Neural cell (in vitro differentiated cells): Measurements from ENCODE around the gene MPZL1. TPM values are rescaled to one million over a fixed set of nuclear protein-coding genes. Genes with fewer than 3 reads are reported as not detected.
A peak's percentile ranks its signal among the peaks of the same experiment; 100 is the strongest.

ENCODE experiments used
- H2AFZ ChIP-seq: fragments of 200-600, 300-800 bp; sonication (generic), shearing (Covaris generic); 2 replicates; pipeline ENCODE4 v1.6.0; 2014; ENCODE audit warnings: low read depth, mild to moderate bottlenecking, antibody characterized with exemption, low read length, moderate library complexity
- H3F3A ChIP-seq: fragments of 200-600 bp; shearing (Covaris generic); 2 replicates; pipeline ENCODE4 v1.6.1; 2016; ENCODE audit warnings: mild to moderate bottlenecking, moderate library complexity, mixed read lengths, antibody characterized with exemption, low read length; ENCODE audit not compliant: insufficient read depth, poor library complexity, severe bottlenecking
- H3K27ac ChIP-seq: fragments of 200-600, 300-800 bp; sonication (generic), shearing (Covaris generic); 2 replicates; pipeline ENCODE4 v1.5.1; 2014; ENCODE audit warnings: mild to moderate bottlenecking, low read length, moderate library complexity
- H3K27me3 ChIP-seq: fragments of 300-800, 200-600 bp; sonication (generic), shearing (Covaris generic); 2 replicates; pipeline ENCODE4 v1.6.0; 2014; ENCODE audit warnings: mild to moderate bottlenecking, low read depth, low read length, moderate library complexity; ENCODE audit not compliant: insufficient read depth
- H3K36me3 ChIP-seq: fragments of 300-800, 200-600 bp; sonication (generic), shearing (Covaris generic); 2 replicates; pipeline ENCODE4 v1.5.1; 2014; ENCODE audit warnings: mild to moderate bottlenecking, antibody characterized with exemption, low read length, moderate library complexity; ENCODE audit not compliant: insufficient read depth
- H3K4me2 ChIP-seq: fragments of 300-800, 200-600 bp; sonication (generic), shearing (Covaris generic); 2 replicates; pipeline ENCODE4 v1.6.0; 2014; ENCODE audit warnings: mild to moderate bottlenecking, low read length
- H3K4me3 ChIP-seq: fragments of 300-800, 200-600 bp; sonication (generic), shearing (Covaris generic); 2 replicates; pipeline ENCODE4 v1.5.1; 2014; ENCODE audit warnings: mild to moderate bottlenecking, low read length, moderate library complexity
- H3K79me2 ChIP-seq: fragments of 200-600 bp; shearing (Covaris generic); replicated peaks from 2 replicates; pipeline ENCODE4 v1.6.0; 2014; ENCODE audit warnings: mild to moderate bottlenecking, low read length, moderate library complexity; ENCODE audit not compliant: insufficient read depth
- H3K9ac ChIP-seq: fragments of 300-800, 200-600 bp; sonication (generic), shearing (Covaris generic); 2 replicates; pipeline ENCODE4 v1.6.1; 2016; ENCODE audit warnings: mild to moderate bottlenecking, low read length, mixed read lengths
- H3K9me2 ChIP-seq: fragments of 200-600 bp; shearing (Covaris generic); 2 replicates; pipeline ENCODE4 v1.6.1; 2016; ENCODE audit warnings: mild to moderate bottlenecking, low read length, mixed read lengths; ENCODE audit not compliant: insufficient read depth
- H3K9me3 ChIP-seq: fragments of 200-600, 300-800 bp; sonication (generic), shearing (Covaris generic); 2 replicates; pipeline ENCODE4 v1.6.1; 2016; ENCODE audit warnings: mild to moderate bottlenecking, mixed run types, low read length, moderate library complexity, mixed read lengths
- H4K20me1 ChIP-seq: fragments of 200-600 bp; shearing (Covaris generic); 2 replicates; pipeline ENCODE4 v1.6.1; 2016; ENCODE audit warnings: mild to moderate bottlenecking, mixed run types; ENCODE audit not compliant: insufficient read depth
- EP300 ChIP-seq: fragments of 450-650 bp; conservative IDR thresholded peaks from 2 replicates; pipeline ENCODE4 v1.6.1; 2014; ENCODE audit warnings: antibody characterized with exemption, mild to moderate bottlenecking, moderate library complexity; ENCODE audit not compliant: poor library complexity, severe bottlenecking
- EZH2 ChIP-seq: fragments of 200-600, 300-800 bp; shearing (Covaris generic), sonication (generic); IDR thresholded peaks from 2 replicates; pipeline ENCODE4 v1.6.1; 2014; ENCODE audit warnings: antibody characterized with exemption, low read length, borderline replicate concordance, mild to moderate bottlenecking; ENCODE audit not compliant: insufficient read depth, poor library complexity, severe bottlenecking
- MXI1 ChIP-seq: fragments of 450-650 bp; conservative IDR thresholded peaks from 2 replicates; pipeline ENCODE4 v1.6.1; 2014; ENCODE audit warnings: antibody characterized with exemption, mild to moderate bottlenecking; ENCODE audit not compliant: poor library complexity, severe bottlenecking
- POLR2AphosphoS5 ChIP-seq: IDR thresholded peaks from 2 replicates; pipeline ENCODE4 v1.6.1; 2012
- RAD21 ChIP-seq: fragments of 450-650 bp; conservative IDR thresholded peaks from 2 replicates; pipeline ENCODE4 v1.6.1; 2014; ENCODE audit warnings: antibody characterized with exemption, mild to moderate bottlenecking, moderate library complexity
- SMC3 ChIP-seq: fragments of 450-650 bp; conservative IDR thresholded peaks from 2 replicates; pipeline ENCODE4 v1.6.1; 2014; ENCODE audit warnings: antibody characterized with exemption, mild to moderate bottlenecking, moderate library complexity; ENCODE audit not compliant: poor library complexity
- TAF1 ChIP-seq: IDR thresholded peaks from 2 replicates; pipeline ENCODE4 v1.6.1; 2012; ENCODE audit warnings: low read depth
- polyA plus RNA-seq: library from polyadenylated mRNA; depleted of rRNA; stranded (reverse); fragments of >200 nt; gene quantifications from 2 replicates; pipeline ENCODE4 v1.2.3, GENCODE V29; 2014
- TF ChIP-seq, protein P1 (sequence below): IDR thresholded peaks from 2 replicates; pipeline ENCODE4 v1.6.1; 2012; ENCODE audit warnings: borderline replicate concordance
- TF ChIP-seq, protein P2 (sequence below): fragments of 450-650 bp; IDR thresholded peaks from 2 replicates; pipeline ENCODE4 v1.5.1; 2014; ENCODE audit warnings: antibody characterized with exemption, mild to moderate bottlenecking, moderate library complexity; ENCODE audit not compliant: poor library complexity, severe bottlenecking

The MPZL1 gene
- polyA plus RNA-seq, 1 donor from 2014 or later: 167 TPM

DNA sequence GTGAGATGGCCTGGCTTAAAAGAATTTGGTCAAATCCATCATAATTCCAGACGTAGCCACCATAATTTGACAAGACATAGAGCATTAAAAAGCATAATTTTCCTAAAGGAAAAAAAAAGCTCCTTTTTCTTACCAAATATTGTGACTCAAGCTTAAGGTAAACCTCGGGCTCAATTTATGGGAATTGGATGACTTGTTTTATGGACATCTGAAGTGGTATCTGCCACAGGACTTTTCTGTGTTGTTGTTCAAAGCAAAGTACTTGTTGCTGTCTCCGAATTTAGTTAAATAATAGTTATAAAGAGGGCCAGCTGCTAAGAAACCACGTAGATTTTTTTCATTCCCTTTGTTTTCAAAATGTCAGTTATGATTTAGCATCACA, 1.1 kb downstream of the MPZL1 start:
- Histone ChIP-seq H3K27me3 (no peaks in the 10 kb centered on the region), H4K20me1 (no peaks in the 10 kb centered on the region), H3F3A (peaks cover 8% of the 10 kb centered on the region), H3K9ac (peak overlapping the region; percentile 83), H3K4me2 (peak overlapping the region; percentile 89), H3K36me3 (no peaks in the 10 kb centered on the region), H3K4me3 (peak overlapping the region; percentile 92), H2AFZ (no peak overlapping the region), H3K9me2 (no peaks in the 10 kb centered on the region), H3K9me3 (no peaks in the 10 kb centered on the region), H3K79me2 (peaks cover 38% of the 10 kb centered on the region), H3K27ac (peak overlapping the region; percentile 71)
- TF ChIP-seq, protein P1, sequence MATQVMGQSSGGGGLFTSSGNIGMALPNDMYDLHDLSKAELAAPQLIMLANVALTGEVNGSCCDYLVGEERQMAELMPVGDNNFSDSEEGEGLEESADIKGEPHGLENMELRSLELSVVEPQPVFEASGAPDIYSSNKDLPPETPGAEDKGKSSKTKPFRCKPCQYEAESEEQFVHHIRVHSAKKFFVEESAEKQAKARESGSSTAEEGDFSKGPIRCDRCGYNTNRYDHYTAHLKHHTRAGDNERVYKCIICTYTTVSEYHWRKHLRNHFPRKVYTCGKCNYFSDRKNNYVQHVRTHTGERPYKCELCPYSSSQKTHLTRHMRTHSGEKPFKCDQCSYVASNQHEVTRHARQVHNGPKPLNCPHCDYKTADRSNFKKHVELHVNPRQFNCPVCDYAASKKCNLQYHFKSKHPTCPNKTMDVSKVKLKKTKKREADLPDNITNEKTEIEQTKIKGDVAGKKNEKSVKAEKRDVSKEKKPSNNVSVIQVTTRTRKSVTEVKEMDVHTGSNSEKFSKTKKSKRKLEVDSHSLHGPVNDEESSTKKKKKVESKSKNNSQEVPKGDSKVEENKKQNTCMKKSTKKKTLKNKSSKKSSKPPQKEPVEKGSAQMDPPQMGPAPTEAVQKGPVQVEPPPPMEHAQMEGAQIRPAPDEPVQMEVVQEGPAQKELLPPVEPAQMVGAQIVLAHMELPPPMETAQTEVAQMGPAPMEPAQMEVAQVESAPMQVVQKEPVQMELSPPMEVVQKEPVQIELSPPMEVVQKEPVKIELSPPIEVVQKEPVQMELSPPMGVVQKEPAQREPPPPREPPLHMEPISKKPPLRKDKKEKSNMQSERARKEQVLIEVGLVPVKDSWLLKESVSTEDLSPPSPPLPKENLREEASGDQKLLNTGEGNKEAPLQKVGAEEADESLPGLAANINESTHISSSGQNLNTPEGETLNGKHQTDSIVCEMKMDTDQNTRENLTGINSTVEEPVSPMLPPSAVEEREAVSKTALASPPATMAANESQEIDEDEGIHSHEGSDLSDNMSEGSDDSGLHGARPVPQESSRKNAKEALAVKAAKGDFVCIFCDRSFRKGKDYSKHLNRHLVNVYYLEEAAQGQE: no peak
- no peak for TF ChIP-seq RAD21
- no peak for TF ChIP-seq EZH2
- no peak for TF ChIP-seq TAF1
- TF ChIP-seq, protein P2, sequence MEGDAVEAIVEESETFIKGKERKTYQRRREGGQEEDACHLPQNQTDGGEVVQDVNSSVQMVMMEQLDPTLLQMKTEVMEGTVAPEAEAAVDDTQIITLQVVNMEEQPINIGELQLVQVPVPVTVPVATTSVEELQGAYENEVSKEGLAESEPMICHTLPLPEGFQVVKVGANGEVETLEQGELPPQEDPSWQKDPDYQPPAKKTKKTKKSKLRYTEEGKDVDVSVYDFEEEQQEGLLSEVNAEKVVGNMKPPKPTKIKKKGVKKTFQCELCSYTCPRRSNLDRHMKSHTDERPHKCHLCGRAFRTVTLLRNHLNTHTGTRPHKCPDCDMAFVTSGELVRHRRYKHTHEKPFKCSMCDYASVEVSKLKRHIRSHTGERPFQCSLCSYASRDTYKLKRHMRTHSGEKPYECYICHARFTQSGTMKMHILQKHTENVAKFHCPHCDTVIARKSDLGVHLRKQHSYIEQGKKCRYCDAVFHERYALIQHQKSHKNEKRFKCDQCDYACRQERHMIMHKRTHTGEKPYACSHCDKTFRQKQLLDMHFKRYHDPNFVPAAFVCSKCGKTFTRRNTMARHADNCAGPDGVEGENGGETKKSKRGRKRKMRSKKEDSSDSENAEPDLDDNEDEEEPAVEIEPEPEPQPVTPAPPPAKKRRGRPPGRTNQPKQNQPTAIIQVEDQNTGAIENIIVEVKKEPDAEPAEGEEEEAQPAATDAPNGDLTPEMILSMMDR: no peak
- no peak for TF ChIP-seq POLR2AphosphoS5
- no peak for TF ChIP-seq EP300
- no peak for TF ChIP-seq SMC3
- no peak for TF ChIP-seq MXI1

DNA sequence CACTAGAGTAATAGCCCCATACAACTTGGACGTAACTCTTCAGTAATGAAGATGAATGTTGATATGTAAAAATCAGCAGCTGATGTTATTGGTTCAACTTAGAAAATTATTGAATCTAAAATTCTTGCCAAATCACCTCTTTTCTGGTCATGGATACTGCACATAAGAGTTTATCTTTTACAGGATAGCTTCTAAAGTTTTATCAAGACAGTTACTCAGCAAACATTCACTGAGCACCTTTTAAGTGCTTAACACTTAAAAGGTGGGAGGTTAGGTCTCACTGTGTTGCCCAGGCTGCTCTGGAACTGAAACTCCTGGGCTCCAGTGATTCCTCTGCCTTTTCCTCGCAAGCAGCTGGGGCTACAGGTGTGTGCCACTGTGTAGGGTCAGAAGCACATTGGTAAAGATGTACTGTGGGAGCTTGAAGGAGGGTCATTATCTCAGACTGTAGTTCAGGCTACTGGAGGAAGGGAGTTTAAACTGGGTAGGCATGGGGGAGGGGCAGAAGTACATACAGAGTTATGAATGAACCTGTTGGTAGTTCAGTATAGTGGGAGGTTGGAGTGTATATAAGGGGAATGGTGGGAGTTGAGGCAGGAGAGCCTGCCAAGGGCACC, 2.0 kb downstream of the MPZL1 start:
- H3K9me2 ChIP-seq: no peaks in the 10 kb centered on the region
- H3K79me2 ChIP-seq: peaks cover 38% of the 10 kb centered on the region
- no peak overlapping the region for H3K27ac ChIP-seq
- no peaks in the 10 kb centered on the region for H3K9me3 ChIP-seq
- H4K20me1 ChIP-seq: no peaks in the 10 kb centered on the region
- TF ChIP-seq, protein P1: no peak
- no peak for TF ChIP-seq TAF1
- TF ChIP-seq, protein P2: no peak
- TF ChIP-seq SMC3: no peak
- no peaks in the 10 kb centered on the region for H3K27me3 ChIP-seq
- H3F3A ChIP-seq: peaks cover 8% of the 10 kb centered on the region
- H3K4me3 ChIP-seq: peak overlapping the region; percentile 92
- no peak overlapping the region for H2AFZ ChIP-seq
- no peaks in the 10 kb centered on the region for H3K36me3 ChIP-seq
- H3K9ac ChIP-seq: no peak overlapping the region
- peak overlapping the region; percentile 89 for H3K4me2 ChIP-seq
